Esophagus muscularis mucosa (tissue), 4 donors: ENCODE data around the gene TOM1L2. TPM values are rescaled to one million over a fixed set of nuclear protein-coding genes. Genes with fewer than 3 reads are reported as not detected.

Experiments used
- DNase-seq: peaks from one replicate; pipeline ENCODE4 v3.0.0-alpha.2; 2017; ENCODE audit errors: extremely low spot score
- H3K27ac ChIP-seq, 4 donors: fragments of 200-600 bp; sonication (generic); replicated peaks in 1 of 4; 1 replicate in 3 of 4; 2 replicates in 1 of 4; pipeline ENCODE4 v1.5.1; 2016 to 2019; ENCODE audit warnings: mild to moderate bottlenecking in 1 of 4
- H3K27me3 ChIP-seq, 4 donors: fragments of 200-600 bp; sonication (generic); one replicate each; pipeline versions ENCODE4 v1.5.1 to v1.6.0; 2016 to 2019
- H3K36me3 ChIP-seq, 4 donors: fragments of 200-600 bp; sonication (generic); one replicate each; pipeline ENCODE4 v1.5.1; 2016 to 2019
- H3K4me1 ChIP-seq, 4 donors: fragments of 200-600 bp; sonication (generic); one replicate each; pipeline ENCODE4 v1.5.1; 2016 to 2019
- H3K4me3 ChIP-seq, 4 donors: fragments of 200-600 bp; sonication (generic); 1 replicate in 2 of 4; 2 replicates in 2 of 4; pipeline ENCODE4 v1.5.1; 2016 to 2019; ENCODE audit warnings: mild to moderate bottlenecking in 4 of 4, moderate library complexity in 1 of 4
- H3K9me3 ChIP-seq, 4 donors: fragments of 200-600 bp; sonication (generic); 1 replicate in 3 of 4; 2 replicates in 1 of 4; pipeline ENCODE4 v1.5.1; 2016 to 2019
- CTCF ChIP-seq, 3 experiments: fragments of 200-600 bp in 2 of 3; fragments of 450-650 bp in 1 of 3; sonication (generic) in 2 of 3; IDR thresholded peaks; one replicate each; pipeline ENCODE4 v1.5.1; 2017 to 2019; ENCODE audit warnings: antibody characterized with exemption in 3 of 3, mild to moderate bottlenecking in 2 of 3, moderate library complexity in 1 of 3
- EP300 ChIP-seq: sonication (generic); formaldehyde crosslinking; IDR thresholded peaks from one replicate; pipeline ENCODE4 v1.6.1; 2017; ENCODE audit warnings: antibody characterized with exemption
- POLR2A ChIP-seq: fragments of 450-650 bp; IDR thresholded peaks from one replicate; pipeline ENCODE4 v1.6.1; 2017; ENCODE audit warnings: antibody characterized with exemption, moderate library complexity, mild to moderate bottlenecking, low read depth
- POLR2AphosphoS5 ChIP-seq, 2 donors: sonication (generic); formaldehyde crosslinking; IDR thresholded peaks; one replicate each; pipeline ENCODE4 v1.6.1; 2017; ENCODE audit warnings: antibody characterized with exemption in 2 of 2
- WGBS: methylation state at CpG from one replicate; pipeline ENCODE4 v1.1.5; 2018; 5-methylcytosine and 5-hydroxymethylcytosine counted together
- intact Hi-C: fragments of 100-400 bp; cut with DNase I; formaldehyde crosslinking; loops from one replicate; pipeline ENCODE4 v1.15.1; 2023
- total RNA-seq, 4 donors: library from RNA; depleted of rRNA; stranded (reverse); fragments of >200 nt; gene quantifications; one replicate each; pipeline versions ENCODE4 v1.1.0 to v1.2.1, GENCODE V29; 2016

The TOM1L2 gene
- total RNA-seq, 4 donors from 2014 or later, result 64.4 to 96.9 (median 75.0) TPM

GRCh38 chr17:17826942-17827785 lies 145.0 kb downstream of the TOM1L2 start:
- Histone ChIP-seq H3K27ac (peak overlapping the region in 3 of 4 donors; percentile 83 to 87 (median 84)), H3K4me3 (no peak overlapping the region), H3K4me1 (peaks cover 53 to 90% (median 80%) of the 10 kb centered on the region in 4 donors), H3K36me3 (peaks cover 0 to 8% (median 0%) of the 10 kb centered on the region in 4 donors), H3K9me3 (no peaks in the 10 kb centered on the region), H3K27me3 (no peaks in the 10 kb centered on the region)
- DNase-seq, result no peak
- intact Hi-C loops, result no loop called here
- TF ChIP-seq CTCF (IDR thresholded peaks at IDR 0.05) (no peak), EP300 (no peak), POLR2A (no peak), POLR2AphosphoS5 (IDR thresholded peaks at IDR 0.05) (no peak)
- 92% methylated on average over 10 of the region's 16 CpGs for WGBS

DNA sequence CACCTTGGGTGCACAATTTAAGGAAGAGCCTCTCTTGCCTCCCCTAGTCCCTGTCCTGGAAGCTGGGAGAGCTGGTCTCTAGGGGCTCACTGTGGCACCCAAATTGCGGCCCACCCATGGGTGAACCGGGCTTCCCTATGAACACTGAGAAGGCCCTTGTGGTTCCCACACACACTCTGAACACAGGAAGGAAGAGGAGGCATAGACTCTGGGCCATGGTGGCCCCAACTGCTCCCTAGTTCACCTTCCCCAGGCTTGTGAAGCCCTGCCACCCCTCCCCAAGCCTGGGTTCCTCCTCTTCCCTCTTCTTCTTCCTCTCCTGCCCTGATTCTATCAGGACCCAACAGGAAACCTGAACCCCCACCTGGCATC lies 145.9 kb downstream of the TOM1L2 start:
- peaks cover 0 to 9% (median 0%) of the 10 kb centered on the region in 4 donors for H3K36me3 ChIP-seq
- 47% methylated on average over 2 of the region's 2 CpGs for WGBS
- H3K4me3 ChIP-seq, result no peak overlapping the region
- DNase-seq, result no peak
- peak overlapping the region in 3 of 4 donors; percentile 83 to 87 (median 84) for H3K27ac ChIP-seq
- no peaks in the 10 kb centered on the region for H3K9me3 ChIP-seq
- intact Hi-C loops, result no loop called here
- H3K4me1 ChIP-seq, result peaks cover 47 to 90% (median 80%) of the 10 kb centered on the region in 4 donors
- TF ChIP-seq EP300, result no peak
- no peak for TF ChIP-seq POLR2A
- no peak for TF ChIP-seq POLR2AphosphoS5 (IDR thresholded peaks at IDR 0.05)
- no peak for TF ChIP-seq CTCF (IDR thresholded peaks at IDR 0.05)
- H3K27me3 ChIP-seq, result no peaks in the 10 kb centered on the region

- Histone ChIP-seq H3K4me1 (peaks cover 42 to 90% (median 80%) of the 10 kb centered on the region in 4 donors), H3K9me3 (no peaks in the 10 kb centered on the region), H3K27ac (peak overlapping the region; percentile 81 to 87 (median 84)), H3K27me3 (no peaks in the 10 kb centered on the region), H3K36me3 (peaks cover 0 to 16% (median under 1%) of the 10 kb centered on the region in 4 donors), H3K4me3 (peak overlapping the region in 1 of 4 donors; percentile 60)
- intact Hi-C loops, result no loop called here
- WGBS, result 26% methylated on average over 10 of the region's 14 CpGs
- TF ChIP-seq POLR2A (no peak), POLR2AphosphoS5 (IDR thresholded peaks at IDR 0.05) (peak in 1 of 2 donors; percentile 39), CTCF (IDR thresholded peaks at IDR 0.05) (no peak), EP300 (no peak)
- no peak for DNase-seq
Observed at GRCh38 chr17:17824783-17825614, 147.2 kb downstream of the TOM1L2 start.

- WGBS, result 20% methylated on average over 10 of the region's 11 CpGs
- no peak for DNase-seq
- peaks cover 0 to 19% (median 7%) of the 10 kb centered on the region in 4 donors for H3K36me3 ChIP-seq
- no peaks in the 10 kb centered on the region for H3K9me3 ChIP-seq
- H3K27ac ChIP-seq, result peak overlapping the region; percentile 81 to 87 (median 84)
- intact Hi-C loops, result no loop called here
- H3K4me1 ChIP-seq, result peaks cover 49 to 90% (median 84%) of the 10 kb centered on the region in 4 donors
- peak overlapping the region; percentile 55 to 62 (median 58) for H3K4me3 ChIP-seq
- TF ChIP-seq CTCF (IDR thresholded peaks at IDR 0.05), result no peak
- TF ChIP-seq POLR2A, result no peak
- TF ChIP-seq EP300, result no peak
- no peak for TF ChIP-seq POLR2AphosphoS5 (IDR thresholded peaks at IDR 0.05)
- no peaks in the 10 kb centered on the region for H3K27me3 ChIP-seq
Observed at GRCh38 chr17:17824119-17824782, 147.9 kb downstream of the TOM1L2 start.
